Endothelial cell of umbilical vein (primary cell): ENCODE results near the gene FRMD4A.

Experiments
- EZH2 ChIP-seq: IDR thresholded peaks from 2 replicates; pipeline ENCODE4 v1.6.1; 2012; ENCODE audit warnings: borderline replicate concordance, low read depth, mild to moderate bottlenecking, moderate library complexity, low read length, inconsistent platforms; ENCODE audit not compliant: severe bottlenecking
- GATA2 ChIP-seq: IDR thresholded peaks from 2 replicates; pipeline ENCODE4 v1.7.0; 2011; ENCODE audit warnings: low read depth, mild to moderate bottlenecking, moderate library complexity, mixed read lengths, low read length; ENCODE audit not compliant: insufficient read length, insufficient read depth
- MYC ChIP-seq: IDR thresholded peaks from one replicate; pipeline ENCODE4 v1.6.1; 2011; ENCODE audit warnings: mild to moderate bottlenecking, low read depth, low read length
- POLR2A ChIP-seq: IDR thresholded peaks from 2 replicates; pipeline ENCODE4 v1.6.1; 2012; ENCODE audit warnings: low read depth, mild to moderate bottlenecking, control low read depth, low read length
- POLR2AphosphoS5 ChIP-seq: IDR thresholded peaks from 2 replicates; pipeline ENCODE4 v1.6.1; 2012; ENCODE audit warnings: low read depth, mild to moderate bottlenecking, control low read depth, low read length, moderate library complexity; ENCODE audit not compliant: insufficient read depth
- TF ChIP-seq, protein P1 (sequence below), 2 donors: IDR thresholded peaks; 1 replicate in 1 of 2; 2 replicates in 1 of 2; pipeline ENCODE4 v1.5.1; 2011; ENCODE audit warnings: low read length in 2 of 2, mild to moderate bottlenecking in 2 of 2, moderate library complexity in 2 of 2, control low read depth in 1 of 2, inconsistent platforms in 1 of 2, low read depth in 1 of 2; ENCODE audit not compliant: insufficient read depth in 1 of 2; ENCODE audit errors: extremely low read depth in 1 of 2
- TF ChIP-seq, protein P2 (sequence below): IDR thresholded peaks from 2 replicates; pipeline ENCODE4 v1.6.1; 2011; ENCODE audit not compliant: insufficient read depth, insufficient read length

DNA sequence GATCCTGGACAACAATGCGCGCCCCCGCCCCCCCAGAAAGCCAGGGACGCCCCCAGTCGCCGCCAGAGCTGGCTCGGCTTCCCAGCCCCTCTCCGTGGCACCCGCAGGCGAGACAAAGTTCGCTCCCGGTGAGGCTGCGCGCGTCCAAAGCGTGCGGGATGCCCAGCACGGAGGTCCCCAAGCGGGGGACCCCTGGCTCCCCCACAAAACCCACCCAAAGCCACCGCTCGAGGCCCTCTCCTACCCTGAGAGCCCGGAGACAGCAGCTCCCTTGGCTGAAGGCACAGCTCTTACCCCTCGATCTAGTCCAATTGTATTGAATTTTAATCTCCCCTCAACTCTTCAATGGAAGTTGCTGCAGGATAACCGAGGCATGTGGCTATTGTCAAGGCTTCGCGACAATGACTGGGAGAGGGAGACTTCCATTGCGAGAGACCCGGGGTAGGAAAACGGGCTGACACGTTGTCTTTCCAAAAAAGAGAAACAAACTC, 438.7 kb downstream of the FRMD4A start:
- TF ChIP-seq, protein P1, sequence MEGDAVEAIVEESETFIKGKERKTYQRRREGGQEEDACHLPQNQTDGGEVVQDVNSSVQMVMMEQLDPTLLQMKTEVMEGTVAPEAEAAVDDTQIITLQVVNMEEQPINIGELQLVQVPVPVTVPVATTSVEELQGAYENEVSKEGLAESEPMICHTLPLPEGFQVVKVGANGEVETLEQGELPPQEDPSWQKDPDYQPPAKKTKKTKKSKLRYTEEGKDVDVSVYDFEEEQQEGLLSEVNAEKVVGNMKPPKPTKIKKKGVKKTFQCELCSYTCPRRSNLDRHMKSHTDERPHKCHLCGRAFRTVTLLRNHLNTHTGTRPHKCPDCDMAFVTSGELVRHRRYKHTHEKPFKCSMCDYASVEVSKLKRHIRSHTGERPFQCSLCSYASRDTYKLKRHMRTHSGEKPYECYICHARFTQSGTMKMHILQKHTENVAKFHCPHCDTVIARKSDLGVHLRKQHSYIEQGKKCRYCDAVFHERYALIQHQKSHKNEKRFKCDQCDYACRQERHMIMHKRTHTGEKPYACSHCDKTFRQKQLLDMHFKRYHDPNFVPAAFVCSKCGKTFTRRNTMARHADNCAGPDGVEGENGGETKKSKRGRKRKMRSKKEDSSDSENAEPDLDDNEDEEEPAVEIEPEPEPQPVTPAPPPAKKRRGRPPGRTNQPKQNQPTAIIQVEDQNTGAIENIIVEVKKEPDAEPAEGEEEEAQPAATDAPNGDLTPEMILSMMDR (IDR thresholded peaks at IDR 0.05; ENCODE audit: extremely low read depth in 1 of 2, insufficient read depth in 1 of 2, low read depth in 1 of 2, low read length in 2 of 2), result no peak
- TF ChIP-seq POLR2AphosphoS5, result no peak
- no peak for TF ChIP-seq GATA2
- TF ChIP-seq POLR2A, result no peak
- TF ChIP-seq EZH2, result no peak
- TF ChIP-seq, protein P2, sequence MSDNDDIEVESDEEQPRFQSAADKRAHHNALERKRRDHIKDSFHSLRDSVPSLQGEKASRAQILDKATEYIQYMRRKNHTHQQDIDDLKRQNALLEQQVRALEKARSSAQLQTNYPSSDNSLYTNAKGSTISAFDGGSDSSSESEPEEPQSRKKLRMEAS, result no peak
- TF ChIP-seq MYC, result no peak
